Measurements from ENCODE around the gene VSTM2L. TPM values are rescaled to one million over a fixed set of nuclear protein-coding genes. Genes with fewer than 3 reads are reported as not detected.
A peak's percentile ranks its signal among the peaks of the same experiment; 100 is the strongest.

Gene VSTM2L
- total and polyA plus RNA-seq, 9 of the 15 experiments (the other 6 are each of a cell fraction or from before 2014, with no cell fraction given) = not detected

DNA sequence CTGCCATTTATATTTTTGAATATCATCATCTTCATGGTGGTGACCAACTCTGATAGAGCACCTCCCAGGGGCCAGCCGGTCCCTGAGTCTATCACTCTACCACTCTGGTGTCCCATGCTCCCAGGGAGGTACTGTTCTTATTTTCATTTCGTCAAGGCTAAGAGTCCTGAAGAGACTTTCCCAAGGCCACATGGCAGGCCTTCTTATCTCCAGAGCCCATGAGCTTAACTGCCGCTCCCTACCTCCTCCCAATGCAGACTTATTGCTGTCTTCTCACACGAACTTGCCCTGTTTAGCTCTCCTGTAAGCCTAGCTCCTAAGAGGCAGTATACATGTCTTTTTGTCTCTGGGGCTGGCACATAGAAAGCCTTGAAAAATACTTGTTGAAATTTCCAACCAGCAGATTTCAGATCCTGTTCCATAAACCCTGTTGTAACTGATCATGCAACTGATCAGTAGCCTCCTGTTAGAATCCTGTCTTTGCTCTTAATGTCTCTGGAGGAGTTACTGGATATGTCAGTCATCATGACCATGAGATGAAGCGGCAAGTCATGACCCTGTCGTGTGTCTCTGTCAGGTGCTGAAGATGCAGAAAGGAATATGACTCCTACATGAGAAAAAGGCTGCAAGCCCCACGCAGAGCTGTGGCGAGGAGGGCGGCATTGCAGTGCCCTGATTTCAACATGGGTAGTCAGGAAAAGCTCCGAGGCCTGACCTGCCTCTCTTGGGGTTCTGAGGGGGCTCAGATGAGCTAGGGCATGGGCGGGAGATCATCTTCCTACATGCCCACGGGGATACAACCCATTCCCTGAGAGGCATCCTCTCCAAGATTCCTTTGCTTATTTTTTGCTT, 70.4 kb downstream of the VSTM2L start (continued):
- TF ChIP-seq, protein P1, sequence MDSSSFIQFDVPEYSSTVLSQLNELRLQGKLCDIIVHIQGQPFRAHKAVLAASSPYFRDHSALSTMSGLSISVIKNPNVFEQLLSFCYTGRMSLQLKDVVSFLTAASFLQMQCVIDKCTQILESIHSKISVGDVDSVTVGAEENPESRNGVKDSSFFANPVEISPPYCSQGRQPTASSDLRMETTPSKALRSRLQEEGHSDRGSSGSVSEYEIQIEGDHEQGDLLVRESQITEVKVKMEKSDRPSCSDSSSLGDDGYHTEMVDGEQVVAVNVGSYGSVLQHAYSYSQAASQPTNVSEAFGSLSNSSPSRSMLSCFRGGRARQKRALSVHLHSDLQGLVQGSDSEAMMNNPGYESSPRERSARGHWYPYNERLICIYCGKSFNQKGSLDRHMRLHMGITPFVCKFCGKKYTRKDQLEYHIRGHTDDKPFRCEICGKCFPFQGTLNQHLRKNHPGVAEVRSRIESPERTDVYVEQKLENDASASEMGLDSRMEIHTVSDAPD (CRISPR knock-in tag; IDR thresholded peaks at IDR 0.05) = no peak
- TF ChIP-seq EP400 (IDR thresholded peaks at IDR 0.05) (peak; percentile 55; the same call in 1 of the 2 replicates), CCNT2 (IDR thresholded peaks at IDR 0.05; ENCODE audit: borderline replicate concordance, extremely low read depth, insufficient read length, low read depth, low read length) (no peak), GATA2 (CRISPR knock-in tag; IDR thresholded peaks at IDR 0.05) (peak; percentile 69), FOXK1 (CRISPR knock-in tag; IDR thresholded peaks at IDR 0.05; ENCODE audit: borderline replicate concordance) (no peak), ETV1 (tag; conservative IDR thresholded peaks at IDR 0.05; ENCODE audit: low read depth) (no peak), CXXC5 (CRISPR knock-in tag; IDR thresholded peaks at IDR 0.05) (peak; percentile 40; the same call in 1 of the 2 replicates), L3MBTL2 (IDR thresholded peaks at IDR 0.05) (peak; percentile 93), ZNF175 (CRISPR knock-in tag; IDR thresholded peaks at IDR 0.05; ENCODE audit: low read depth) (no peak), MAFG (tag; conservative IDR thresholded peaks at IDR 0.05) (0 out of 2 replicates have a peak, but pooled peaks have one; percentile 21), ZNF354B (CRISPR knock-in tag; IDR thresholded peaks at IDR 0.05) (no peak), FOS (IDR thresholded peaks at IDR 0.05; ENCODE audit: extremely low read depth, insufficient read length) (no peak), TCF3 (CRISPR knock-in tag; IDR thresholded peaks at IDR 0.05) (peak; percentile 78), TAF15 (IDR thresholded peaks at IDR 0.05; ENCODE audit: low read depth, low read length) (no peak), PPARD (CRISPR knock-in tag; IDR thresholded peaks at IDR 0.05) (no peak), CBFA2T3 (IDR thresholded peaks at IDR 0.05) (peak; percentile 85), ZNF507 (tag; conservative IDR thresholded peaks at IDR 0.05) (no peak), ZNF764 (CRISPR knock-in tag; IDR thresholded peaks at IDR 0.05; ENCODE audit: low read depth) (no peak), ZNF707 (CRISPR knock-in tag; conservative IDR thresholded peaks at IDR 0.05) (no peak), SMARCA4 (IDR thresholded peaks at IDR 0.05) (peak; percentile 75), EZH2 (IDR thresholded peaks at IDR 0.05; ENCODE audit: borderline replicate concordance, low read depth, low read length) (no peak), NUFIP1 (IDR thresholded peaks at IDR 0.05; ENCODE audit: partially characterized antibody) (no peak), SRSF3 (IDR thresholded peaks at IDR 0.05; ENCODE audit: insufficient read depth, low read length) (no peak), HDAC2 (IDR thresholded peaks at IDR 0.05) (0 out of 2 replicates have a peak, but pooled peaks have one; percentile 53), NBN (IDR thresholded peaks at IDR 0.05; ENCODE audit: low read depth) (peak; percentile 78; the same call in 1 of the 2 replicates)
- TF ChIP-seq, protein P2, sequence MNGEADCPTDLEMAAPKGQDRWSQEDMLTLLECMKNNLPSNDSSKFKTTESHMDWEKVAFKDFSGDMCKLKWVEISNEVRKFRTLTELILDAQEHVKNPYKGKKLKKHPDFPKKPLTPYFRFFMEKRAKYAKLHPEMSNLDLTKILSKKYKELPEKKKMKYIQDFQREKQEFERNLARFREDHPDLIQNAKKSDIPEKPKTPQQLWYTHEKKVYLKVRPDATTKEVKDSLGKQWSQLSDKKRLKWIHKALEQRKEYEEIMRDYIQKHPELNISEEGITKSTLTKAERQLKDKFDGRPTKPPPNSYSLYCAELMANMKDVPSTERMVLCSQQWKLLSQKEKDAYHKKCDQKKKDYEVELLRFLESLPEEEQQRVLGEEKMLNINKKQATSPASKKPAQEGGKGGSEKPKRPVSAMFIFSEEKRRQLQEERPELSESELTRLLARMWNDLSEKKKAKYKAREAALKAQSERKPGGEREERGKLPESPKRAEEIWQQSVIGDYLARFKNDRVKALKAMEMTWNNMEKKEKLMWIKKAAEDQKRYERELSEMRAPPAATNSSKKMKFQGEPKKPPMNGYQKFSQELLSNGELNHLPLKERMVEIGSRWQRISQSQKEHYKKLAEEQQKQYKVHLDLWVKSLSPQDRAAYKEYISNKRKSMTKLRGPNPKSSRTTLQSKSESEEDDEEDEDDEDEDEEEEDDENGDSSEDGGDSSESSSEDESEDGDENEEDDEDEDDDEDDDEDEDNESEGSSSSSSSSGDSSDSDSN (IDR thresholded peaks at IDR 0.05; ENCODE audit: borderline replicate concordance in 1 of 2, low read depth in 2 of 2, low read length in 2 of 2) = peak in 1 of 2 experiments; percentile 58; a peak in 1 of 4 replicates

Data from K562 (cell line).